A673 (cell line): ENCODE results near the gene CFAP221.

Experiments used
- CTCF ChIP-seq: fragments of 300-800, 200-600 bp; sonication (generic); conservative IDR thresholded peaks from 2 replicates; pipeline ENCODE4 v1.5.1; 2017; ENCODE audit warnings: low read depth, mild to moderate bottlenecking, antibody characterized with exemption, low read length, moderate library complexity, mixed read lengths
- EZH2 ChIP-seq: fragments of 200-600 bp; sonication (generic); IDR thresholded peaks from 2 replicates; pipeline ENCODE4 v1.6.1; 2017; ENCODE audit warnings: borderline replicate concordance, low read depth, mild to moderate bottlenecking, mixed read lengths, antibody characterized with exemption, low read length; ENCODE audit not compliant: poor library complexity, severe bottlenecking

GRCh38 chr2:119629323-119629825 is 85.1 kb downstream of the CFAP221 start:
- TF ChIP-seq CTCF (no peak), EZH2 (no peak)
